HG03064 (cell line): ENCODE measurements around the gene GNAQ.
"Not testable (repeated sequence)": the region's sequence is repeated elsewhere in the genome, so short reads cannot be mapped to it uniquely, and the experiment has no call there.

Source experiments
- ATAC-seq: cut with Tn5 transposase; IDR thresholded peaks from one replicate; pipeline ENCODE4 v1.9.1; 2021; ENCODE audit warnings: low read depth; ENCODE audit not compliant: unreplicated experiment

GNAQ gene

GRCh38 chr9:78031444-78031892 lies at the start of gene GNAQ:
TSS of gene GNAQ (minus strand) at chr9:78031811. CDS start at chr9:78031235, 576 bp downstream.
- no peak for ATAC-seq

GRCh38 chr9:78074385-78075291 lies 43.0 kb upstream of the GNAQ start:
- ATAC-seq, result no peak

DNA sequence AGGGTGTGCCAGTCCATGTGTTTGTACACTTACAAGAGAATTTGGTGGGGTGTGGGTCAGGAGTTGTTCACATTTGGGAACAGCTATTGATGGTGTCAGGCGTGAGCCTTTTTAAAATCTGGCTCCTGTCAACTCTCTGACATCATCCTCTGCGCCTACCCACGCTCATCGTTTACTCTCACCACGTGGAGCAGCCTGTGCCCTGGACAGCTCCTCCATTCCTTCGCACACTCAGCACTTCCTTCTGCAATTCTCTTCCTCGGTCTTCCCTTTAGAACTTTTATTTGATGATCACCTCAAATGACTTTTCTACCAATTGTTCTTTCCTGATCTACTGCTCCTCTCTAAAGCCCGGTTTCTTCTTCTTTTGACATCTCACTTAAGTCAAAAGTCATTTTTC lies 42.1 kb upstream of the GNAQ start:
- ATAC-seq, result no peak

DNA sequence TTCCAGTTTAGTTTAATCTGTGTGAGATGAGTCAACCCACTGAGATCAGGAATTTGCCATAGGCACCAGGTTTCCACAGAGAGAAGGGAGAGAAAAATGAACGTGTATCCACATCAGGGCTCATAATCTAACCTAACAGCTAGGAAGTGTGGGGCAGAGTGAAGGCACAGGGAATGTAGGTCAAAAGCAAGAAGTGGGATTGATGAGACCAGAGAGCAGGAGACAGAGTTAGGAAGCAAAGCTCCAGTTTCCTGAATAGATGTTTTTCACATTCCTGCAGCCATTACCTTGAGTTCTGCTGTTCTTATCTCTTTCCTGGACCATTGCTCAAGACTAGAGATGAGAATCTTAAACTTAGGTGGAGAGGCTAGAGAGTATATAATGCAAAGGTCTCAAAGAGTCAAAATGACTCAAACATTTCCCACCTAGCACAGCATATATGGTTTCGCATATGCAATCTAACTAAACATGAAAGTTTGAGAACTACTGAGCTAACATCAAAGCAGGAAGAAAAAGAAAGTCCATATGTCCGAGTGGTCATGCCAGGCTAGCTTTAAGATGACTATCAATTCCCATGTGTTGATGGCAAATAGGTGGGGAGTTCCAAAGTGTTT lies 41.1 kb upstream of the GNAQ start:
- no peak for ATAC-seq

DNA sequence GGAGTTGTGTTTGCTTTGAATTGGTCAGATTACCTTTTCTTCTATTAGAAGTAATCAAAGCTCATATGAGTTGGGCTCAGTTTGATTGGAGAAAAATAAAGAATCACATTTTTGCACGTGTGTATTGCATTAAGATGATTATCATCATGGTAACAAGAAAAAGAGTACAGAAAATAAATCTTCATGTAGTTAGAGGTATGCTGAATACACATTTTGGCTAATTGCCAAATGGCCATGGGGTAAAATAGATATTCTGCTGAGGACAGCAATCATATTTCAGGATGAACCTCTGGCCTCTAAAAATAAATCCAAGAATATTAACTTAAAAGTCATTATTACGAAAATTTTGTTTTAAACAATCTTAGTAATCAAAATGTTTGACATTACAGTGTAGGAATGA lies 38.9 kb upstream of the GNAQ start:
- ATAC-seq, result no peak

DNA sequence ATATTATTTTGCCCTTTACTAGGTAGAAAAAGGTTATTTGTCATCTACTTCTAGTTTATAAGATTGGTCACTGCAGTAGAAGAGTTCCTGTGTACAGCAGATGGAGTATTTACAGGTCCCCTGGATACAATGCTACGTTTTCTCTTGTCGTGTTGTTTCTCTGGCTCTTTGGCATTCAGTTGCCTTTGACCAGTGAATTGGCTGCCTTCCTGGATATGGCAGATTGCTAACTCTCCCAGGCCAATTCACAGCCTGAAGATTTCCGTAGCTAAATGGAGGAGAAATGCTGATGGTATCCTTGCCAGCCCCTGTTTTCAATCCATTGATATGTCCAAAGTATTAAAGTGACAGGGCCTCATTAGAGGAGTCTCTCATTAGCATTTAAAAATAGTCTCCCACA lies 32.5 kb upstream of the GNAQ start:
- no peak for ATAC-seq

- no peak for ATAC-seq
Measured at GRCh38 chr9:78062710-78063109, 31.1 kb upstream of the GNAQ start.

- ATAC-seq, result not testable (repeated sequence)
Measured at GRCh38 chr9:78054218-78054617, 22.6 kb upstream of the GNAQ start.

- no peak for ATAC-seq
Measured at GRCh38 chr9:78053627-78054026, 22.0 kb upstream of the GNAQ start.

- ATAC-seq, result no peak
Measured at GRCh38 chr9:78050421-78050820, 18.8 kb upstream of the GNAQ start.

- ATAC-seq, result no peak
Measured at GRCh38 chr9:78049484-78049883, 17.9 kb upstream of the GNAQ start.

DNA sequence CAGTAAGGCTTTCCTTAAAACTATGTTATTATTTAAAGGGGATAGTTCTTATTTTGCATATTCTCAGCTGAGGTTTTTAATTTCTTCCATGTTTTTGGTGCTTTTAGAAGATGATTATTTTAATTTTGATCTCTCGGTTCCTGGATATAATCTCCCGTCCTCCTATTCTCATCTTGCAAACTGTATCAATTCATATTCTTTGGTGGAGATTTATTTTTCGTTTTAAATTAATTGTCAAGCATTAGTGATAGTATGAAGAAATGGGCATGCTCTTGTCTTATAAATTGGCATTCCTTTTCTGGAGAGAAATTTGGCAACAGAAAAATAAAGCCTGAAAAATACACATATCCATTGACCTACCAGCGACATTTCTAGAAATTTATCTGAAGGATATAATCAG lies 15.5 kb upstream of the GNAQ start:
- ATAC-seq, result no peak

- no peak for ATAC-seq
Measured at GRCh38 chr9:78046112-78046511, 14.5 kb upstream of the GNAQ start.

DNA sequence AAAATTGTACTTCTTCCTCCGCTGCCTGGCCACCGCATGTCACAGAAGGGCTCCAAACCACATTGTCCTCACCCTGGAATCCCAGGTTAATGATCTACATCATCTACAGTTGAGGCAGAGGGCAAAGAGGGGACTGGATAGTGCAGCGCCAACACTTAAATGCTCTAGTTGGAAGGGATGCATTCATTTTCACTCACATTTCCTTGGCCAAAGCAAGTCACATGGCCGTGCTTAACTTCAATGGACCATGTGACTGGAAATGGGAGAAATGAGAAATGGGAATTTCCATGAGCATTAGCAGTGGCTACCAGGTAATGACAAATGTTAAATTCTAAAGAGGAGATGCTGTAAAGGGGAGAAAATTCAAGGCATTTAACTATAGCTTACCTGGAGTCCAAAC lies 13.3 kb upstream of the GNAQ start:
- ATAC-seq, result no peak

DNA sequence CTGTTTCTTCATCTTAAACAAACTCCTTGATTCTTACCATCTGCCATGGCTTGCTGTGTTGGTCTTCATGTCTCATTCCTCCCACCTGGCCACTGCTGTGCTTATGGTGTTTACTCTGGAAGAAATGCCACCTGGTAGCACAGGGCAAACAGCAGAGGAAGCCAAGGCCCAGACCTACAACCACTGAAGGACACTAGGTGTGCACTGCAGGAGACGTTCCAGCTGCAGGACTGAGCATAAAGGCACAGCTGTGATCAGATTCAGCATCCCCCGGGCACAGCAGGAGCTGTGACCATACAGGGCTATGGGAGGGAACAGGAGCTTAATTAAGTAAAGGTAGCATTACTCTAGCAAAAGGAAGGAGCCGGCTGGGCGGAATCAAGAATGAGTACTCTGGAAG lies 12.6 kb upstream of the GNAQ start:
- ATAC-seq, result no peak

GRCh38 chr9:78041971-78042370 lies 10.4 kb upstream of the GNAQ start:
- ATAC-seq, result no peak

DNA sequence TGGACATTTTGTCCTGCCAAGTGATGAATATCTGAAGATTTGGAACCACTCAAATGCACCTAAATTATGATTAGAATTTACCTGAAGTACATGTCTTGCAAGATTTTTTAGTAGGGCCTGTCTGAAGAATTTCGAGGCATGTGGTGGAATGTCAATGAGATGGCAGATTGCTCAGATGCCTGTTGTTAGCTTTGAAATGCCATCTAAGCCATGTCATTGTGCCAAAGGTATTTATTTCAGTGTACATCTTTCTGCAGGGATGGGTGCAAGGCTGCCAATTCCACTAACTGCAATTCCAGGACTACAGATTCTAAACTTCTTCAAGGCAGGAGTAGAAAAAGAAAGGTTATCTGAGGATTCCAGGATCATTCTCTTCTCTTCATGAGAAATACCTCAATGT lies 9.1 kb upstream of the GNAQ start:
- no peak for ATAC-seq

- no peak for ATAC-seq
Measured at GRCh38 chr9:78038620-78039300, 7.1 kb upstream of the GNAQ start.

- ATAC-seq, result no peak
Measured at GRCh38 chr9:78035383-78035993, 3.9 kb upstream of the GNAQ start.

DNA sequence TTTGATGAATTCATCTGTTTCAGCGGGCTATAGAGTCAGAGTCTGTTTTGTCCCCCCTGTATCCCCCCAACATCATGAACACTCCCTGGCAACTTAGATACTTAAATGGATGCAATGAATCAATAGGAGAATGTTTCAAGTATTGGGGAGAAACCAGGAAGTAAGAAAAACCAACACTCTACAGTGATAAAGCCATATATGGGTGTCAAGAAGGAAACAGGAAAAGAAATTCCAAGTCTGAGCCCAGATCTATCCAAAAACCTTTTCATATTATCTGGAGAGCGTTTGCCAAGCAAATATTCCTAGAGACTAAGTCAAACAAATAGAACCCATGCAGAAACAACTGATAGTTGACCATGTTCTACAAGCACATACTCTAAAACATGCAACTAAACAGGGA lies 2.3 kb upstream of the GNAQ start:
- ATAC-seq, result no peak
